Measurements from ENCODE around the gene ARAP1. TPM values are rescaled to one million over a fixed set of nuclear protein-coding genes. Genes with fewer than 3 reads are reported as not detected.

ARAP1 gene
- total RNA-seq, 2 experiments from 2014 or later, result 83.6 to 101 TPM

- no peaks in the 10 kb centered on the region for H3K36me3 Mint-ChIP-seq (ENCODE audit: low read depth)
- POLR2A ChIA-PET, result no interaction called here
- peaks cover 50% of the 10 kb centered on the region for H3K4me1 Mint-ChIP-seq
- no peak overlapping the region for H3K4me3 Mint-ChIP-seq
- H3K27ac Mint-ChIP-seq, result no peak overlapping the region
- no peaks in the 10 kb centered on the region for H3K9me3 Mint-ChIP-seq
- CTCF ChIA-PET, result interaction anchor here (0.9 kb wide), 1 partner anchor 18 kb away, joined by 4 read pairs; no protein-coding TSS in a partner anchor
- no peak for DNase-seq
- H3K27me3 Mint-ChIP-seq, result no peaks in the 10 kb centered on the region
Measured at GRCh38 chr11:72743321-72744221, 8.6 kb downstream of the ARAP1 start.

DNA sequence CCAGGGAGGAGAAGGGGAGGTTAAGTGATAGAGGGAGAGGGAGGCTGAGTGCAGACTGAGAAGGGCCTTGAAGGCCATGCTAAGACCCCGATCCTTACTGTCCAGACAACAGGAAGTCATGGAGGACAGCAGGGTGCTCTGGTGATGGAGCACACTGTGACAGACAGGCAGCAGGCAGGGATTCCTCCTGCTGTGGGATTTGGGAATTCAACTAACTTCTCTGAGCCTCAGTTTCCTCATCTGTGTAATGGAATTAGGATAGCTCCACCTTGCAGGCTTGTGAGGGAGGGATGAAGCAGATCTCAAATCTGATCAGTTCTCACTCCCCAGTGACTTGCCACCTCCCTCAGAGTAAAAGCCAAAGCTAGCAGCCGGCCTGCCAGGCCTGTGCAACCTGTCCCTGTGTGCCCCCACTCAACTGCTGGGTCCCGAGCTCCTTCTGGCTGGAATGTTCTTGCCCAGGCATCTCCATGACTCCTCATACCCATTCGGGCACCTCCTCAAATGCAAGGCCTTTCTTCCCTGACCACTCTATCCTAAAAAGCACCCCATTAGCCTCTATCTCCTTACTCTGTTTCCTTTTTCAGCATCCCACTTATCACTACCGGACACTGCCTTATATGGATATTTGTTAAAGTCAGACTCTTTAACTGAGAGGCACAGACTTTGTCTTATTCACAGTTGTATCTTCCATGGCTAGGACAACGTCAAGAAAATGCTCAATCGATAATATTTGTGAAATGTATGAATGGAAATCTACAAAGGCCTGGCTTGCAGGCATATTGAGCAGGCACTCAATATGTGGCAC lies 9.5 kb downstream of the ARAP1 start:
- Mint-ChIP-seq H3K27me3 (no peaks in the 10 kb centered on the region), H3K9me3 (no peaks in the 10 kb centered on the region), H3K4me1 (peaks cover 56% of the 10 kb centered on the region), H3K27ac (peak overlapping the region; percentile 9), H3K4me3 (no peak overlapping the region), H3K36me3 (ENCODE audit: low read depth) (peaks cover under 1% of the 10 kb centered on the region)
- DNase-seq, result no peak
- ChIA-PET CTCF (no interaction called here), POLR2A (no interaction called here)

GRCh38 chr11:72741849-72742512 lies 10.2 kb downstream of the ARAP1 start:
- Mint-ChIP-seq H3K36me3 (ENCODE audit: low read depth) (peaks cover 7% of the 10 kb centered on the region), H3K9me3 (no peaks in the 10 kb centered on the region), H3K4me3 (no peak overlapping the region), H3K27me3 (no peaks in the 10 kb centered on the region), H3K4me1 (peaks cover 63% of the 10 kb centered on the region), H3K27ac (peak overlapping the region; percentile 77)
- no peak for DNase-seq
- CTCF ChIA-PET, result interaction anchor here (0.6 to 1.6 kb wide), 2 partner anchors 9 to 1158 kb away, joined by 3 to 5 read pairs; no protein-coding TSS in a partner anchor
- POLR2A ChIA-PET, result no interaction called here

GRCh38 chr11:72741429-72741833 lies 10.8 kb downstream of the ARAP1 start:
- POLR2A ChIA-PET, result no interaction called here
- no peaks in the 10 kb centered on the region for H3K27me3 Mint-ChIP-seq
- no peak overlapping the region for H3K4me3 Mint-ChIP-seq
- no peaks in the 10 kb centered on the region for H3K9me3 Mint-ChIP-seq
- H3K27ac Mint-ChIP-seq, result peak overlapping the region; percentile 80
- CTCF ChIA-PET, result interaction anchor here (0.6 to 1.6 kb wide), 3 partner anchors 9 to 1158 kb away, joined by 3 to 5 read pairs (median 4); no protein-coding TSS in a partner anchor
- H3K36me3 Mint-ChIP-seq (ENCODE audit: low read depth), result peaks cover 10% of the 10 kb centered on the region
- H3K4me1 Mint-ChIP-seq, result peaks cover 69% of the 10 kb centered on the region
- DNase-seq, result no peak

GRCh38 chr11:72740562-72741428 lies 11.4 kb downstream of the ARAP1 start:
- DNase-seq, result no peak
- H3K4me3 Mint-ChIP-seq, result no peak overlapping the region
- H3K27ac Mint-ChIP-seq, result peak overlapping the region; percentile 80
- POLR2A ChIA-PET, result no interaction called here
- CTCF ChIA-PET, result interaction anchor here (1.0 to 5.8 kb wide), 3 partner anchors 10 to 24 kb away, joined by 4 to 36 read pairs (median 5); no protein-coding TSS in a partner anchor
- H3K4me1 Mint-ChIP-seq, result peaks cover 73% of the 10 kb centered on the region
- peaks cover 10% of the 10 kb centered on the region for H3K36me3 Mint-ChIP-seq (ENCODE audit: low read depth)
- no peaks in the 10 kb centered on the region for H3K27me3 Mint-ChIP-seq
- no peaks in the 10 kb centered on the region for H3K9me3 Mint-ChIP-seq

DNA sequence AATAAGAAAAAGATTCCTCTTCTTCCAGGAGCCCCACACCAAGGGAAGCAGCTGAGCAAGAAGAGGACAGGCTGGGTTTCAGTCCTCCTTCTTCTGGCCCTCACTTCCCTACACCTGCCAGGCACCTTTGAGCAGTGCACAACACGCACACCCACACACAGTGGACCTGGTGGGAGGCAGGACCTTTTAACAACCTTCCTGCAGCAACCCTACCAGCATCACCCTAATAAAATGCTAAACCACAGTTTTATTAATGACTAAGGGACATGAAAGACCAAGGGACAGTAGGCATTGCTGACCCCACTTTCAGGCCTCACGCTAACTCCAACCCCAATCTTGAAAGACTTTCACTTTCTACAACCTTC lies 12.2 kb downstream of the ARAP1 start:
- CTCF ChIA-PET, result interaction anchor here (0.6 to 5.8 kb wide), 3 partner anchors 10 to 52 kb away, joined by 3 to 36 read pairs (median 16); no protein-coding TSS in a partner anchor
- DNase-seq, result no peak
- Mint-ChIP-seq H3K4me3 (no peak overlapping the region), H3K27me3 (no peaks in the 10 kb centered on the region), H3K9me3 (no peaks in the 10 kb centered on the region), H3K4me1 (peaks cover 76% of the 10 kb centered on the region), H3K36me3 (ENCODE audit: low read depth) (peaks cover 10% of the 10 kb centered on the region), H3K27ac (peak overlapping the region; percentile 80)
- POLR2A ChIA-PET, result no interaction called here

GRCh38 chr11:72739240-72740059 lies 12.8 kb downstream of the ARAP1 start:
- Mint-ChIP-seq H3K27ac (peak overlapping the region; percentile 81), H3K4me3 (no peak overlapping the region), H3K36me3 (ENCODE audit: low read depth) (peaks cover 10% of the 10 kb centered on the region), H3K27me3 (no peaks in the 10 kb centered on the region), H3K9me3 (no peaks in the 10 kb centered on the region), H3K4me1 (peaks cover 76% of the 10 kb centered on the region)
- POLR2A ChIA-PET, result no interaction called here
- CTCF ChIA-PET, result interaction anchor here (0.6 to 5.8 kb wide), 3 partner anchors 11 to 53 kb away, joined by 3 to 36 read pairs (median 16); no protein-coding TSS in a partner anchor
- no peak for DNase-seq

GRCh38 chr11:72738199-72739141 lies 13.7 kb downstream of the ARAP1 start:
- H3K27ac Mint-ChIP-seq, result peak overlapping the region; percentile 99
- no peak overlapping the region for H3K4me3 Mint-ChIP-seq
- CTCF ChIA-PET, result interaction anchor here (1.1 to 5.8 kb wide), 5 partner anchors 9 to 404 kb away, joined by 3 to 36 read pairs (median 3); partner anchors contain the start of gene FCHSD2
- no peak for DNase-seq
- no peaks in the 10 kb centered on the region for H3K9me3 Mint-ChIP-seq
- H3K4me1 Mint-ChIP-seq, result peaks cover 69% of the 10 kb centered on the region
- POLR2A ChIA-PET, result interaction anchor here (0.7 kb wide), 1 partner anchor 400 kb away, joined by 5 read pairs; no protein-coding TSS in a partner anchor
- no peaks in the 10 kb centered on the region for H3K27me3 Mint-ChIP-seq
- peaks cover 10% of the 10 kb centered on the region for H3K36me3 Mint-ChIP-seq (ENCODE audit: low read depth)

DNA sequence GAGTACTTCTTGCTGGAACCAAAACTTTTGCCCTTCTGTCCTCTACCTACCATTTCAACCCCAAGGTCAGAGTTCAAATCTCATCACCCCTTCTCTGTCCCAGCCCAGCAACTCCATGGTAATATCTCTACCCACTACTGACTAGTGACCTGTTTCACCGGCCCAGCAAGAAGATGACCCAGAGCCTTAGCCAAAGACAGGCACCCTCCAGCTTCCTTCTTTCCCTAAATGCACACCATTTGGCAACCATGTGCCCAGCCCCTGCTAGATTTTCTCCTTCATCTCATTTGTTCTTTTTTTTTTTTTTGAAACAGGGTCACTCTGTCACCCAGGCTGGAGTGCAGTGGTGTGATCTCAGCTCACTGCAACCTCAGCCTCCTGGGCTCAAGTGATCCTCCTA lies 14.9 kb downstream of the ARAP1 start:
- H3K27ac Mint-ChIP-seq, result peak overlapping the region; percentile 99
- POLR2A ChIA-PET, result interaction anchor here (0.6 kb wide), 1 partner anchor 13 kb away, joined by 4 read pairs; no protein-coding TSS in a partner anchor
- no peaks in the 10 kb centered on the region for H3K9me3 Mint-ChIP-seq
- CTCF ChIA-PET, result interaction anchor here (1.1 to 5.8 kb wide), 4 partner anchors 13 to 405 kb away, joined by 3 to 36 read pairs (median 10); partner anchors contain the start of gene FCHSD2
- DNase-seq, result no peak
- peaks cover 64% of the 10 kb centered on the region for H3K4me1 Mint-ChIP-seq
- peaks cover 10% of the 10 kb centered on the region for H3K36me3 Mint-ChIP-seq (ENCODE audit: low read depth)
- H3K27me3 Mint-ChIP-seq, result no peaks in the 10 kb centered on the region
- no peak overlapping the region for H3K4me3 Mint-ChIP-seq

DNA sequence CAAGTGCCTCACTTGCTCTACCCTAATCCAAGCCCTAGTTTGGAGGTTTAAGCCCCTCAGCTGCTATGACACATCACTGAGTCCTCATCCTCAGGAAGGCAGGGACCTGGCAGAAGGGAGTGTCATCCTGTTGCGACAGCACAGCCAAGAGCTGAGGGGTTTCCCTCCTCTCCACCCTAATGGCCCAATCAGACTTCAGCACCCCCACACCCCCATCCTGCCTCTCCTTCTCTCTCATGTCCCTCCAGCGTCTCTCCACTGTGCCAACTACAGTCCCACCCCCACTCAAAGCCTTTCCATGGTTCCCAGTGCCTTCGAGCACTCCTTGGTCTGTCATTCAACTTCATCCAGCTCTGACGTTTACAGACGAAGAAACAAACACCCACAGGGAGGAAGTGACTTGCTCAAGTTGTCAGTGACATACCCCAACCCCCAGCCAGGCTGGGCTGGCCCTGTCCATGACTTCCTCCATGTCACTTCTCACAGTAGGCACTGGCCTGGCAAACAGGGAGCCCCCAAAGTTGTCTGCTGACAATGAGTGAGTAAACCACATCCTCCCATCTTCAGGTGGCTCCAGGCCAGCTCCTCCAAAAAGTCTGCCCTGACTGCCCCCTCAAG lies 15.6 kb downstream of the ARAP1 start:
- Mint-ChIP-seq H3K27ac (peak overlapping the region; percentile 99), H3K4me1 (peaks cover 57% of the 10 kb centered on the region), H3K27me3 (no peaks in the 10 kb centered on the region), H3K4me3 (peak overlapping the region; percentile 51), H3K36me3 (ENCODE audit: low read depth) (peaks cover 11% of the 10 kb centered on the region), H3K9me3 (no peaks in the 10 kb centered on the region)
- DNase-seq, result peak; percentile 69
- ChIA-PET CTCF (interaction anchor here (0.5 to 5.8 kb wide), 7 partner anchors 12 to 1067 kb away, joined by 3 to 36 read pairs (median 3); partner anchors contain the start of gene STARD10), POLR2A (no interaction called here)
